Activated T-helper 1 cell treated with anti-CD3 and anti-CD28 coated beads, Interleukin-2, amount 50 U/mL, for 16 hours (primary cell): ENCODE data around the gene PLXNB2.
A peak's percentile ranks its signal among the peaks of the same experiment; 100 is the strongest.

Source experiments
- DNase-seq, 2 donors: peaks; one replicate each; pipeline ENCODE4 v3.0.0-alpha.2; 2020; ENCODE audit warnings: low read depth in 1 of 2, low spot score in 1 of 2

Gene PLXNB2

GRCh38 chr22:50267591-50268390 is 39.7 kb downstream of the PLXNB2 start:
- peak in 1 of 2 donors; percentile 38 for DNase-seq

DNA sequence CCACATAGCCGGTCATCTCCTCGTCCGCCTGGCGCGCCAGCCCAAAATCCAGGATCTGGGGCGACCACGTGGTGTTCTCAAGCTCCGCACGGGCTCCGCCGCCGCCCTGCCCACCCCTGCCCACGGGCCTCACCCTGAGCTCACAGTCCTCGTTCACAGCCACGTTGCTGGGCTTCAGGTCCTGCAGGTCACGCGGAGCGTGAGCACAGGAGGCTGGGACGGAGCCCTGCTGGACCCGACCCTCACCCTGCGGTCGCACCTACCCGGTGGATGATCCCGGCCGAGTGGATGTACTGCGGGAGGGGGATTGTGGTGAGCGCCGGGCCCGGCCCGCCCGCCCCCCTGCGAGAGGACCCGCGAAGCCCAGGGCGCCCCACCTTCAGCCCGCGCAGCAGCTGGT is 40.5 kb downstream of the PLXNB2 start:
- DNase-seq: no peak

DNA sequence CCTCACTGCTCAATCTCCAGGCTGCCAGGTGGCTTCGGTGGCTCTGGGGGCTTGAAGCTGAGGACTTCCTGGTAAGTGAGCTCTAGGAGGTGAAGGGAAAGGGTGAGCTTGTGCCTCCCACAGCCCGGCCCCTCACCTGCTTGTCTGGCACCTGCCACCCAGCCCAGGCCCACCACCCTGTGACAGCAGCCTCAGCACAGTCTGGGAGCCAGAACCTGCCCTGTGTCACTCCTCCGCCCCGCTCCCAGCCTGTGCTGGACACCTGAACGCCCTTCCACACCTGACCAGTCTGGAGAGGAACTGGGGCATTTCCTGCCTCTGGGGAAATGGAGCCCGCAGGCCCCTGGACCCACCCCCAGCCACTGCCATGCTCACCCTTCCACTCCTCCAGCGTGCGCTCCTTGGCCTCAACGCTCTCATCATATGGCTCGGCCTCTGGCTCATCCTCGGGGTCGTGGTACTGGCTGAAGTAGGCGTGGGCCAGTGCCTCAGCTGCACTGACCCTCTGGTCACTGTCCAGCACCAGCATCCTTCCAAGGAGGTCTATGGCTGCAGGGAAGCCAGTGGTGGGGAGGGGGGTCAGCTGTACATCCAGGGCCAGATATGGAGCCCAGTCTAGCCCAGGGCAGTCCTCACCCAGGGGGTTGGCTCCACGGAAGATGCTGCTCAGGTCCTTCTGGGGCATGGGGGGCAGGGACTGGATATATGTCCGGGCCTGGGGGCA is 42.3 kb downstream of the PLXNB2 start:
- DNase-seq: no peak

- DNase-seq: no peak
Observed at GRCh38 chr22:50264104-50264745, 43.2 kb downstream of the PLXNB2 start.

DNA sequence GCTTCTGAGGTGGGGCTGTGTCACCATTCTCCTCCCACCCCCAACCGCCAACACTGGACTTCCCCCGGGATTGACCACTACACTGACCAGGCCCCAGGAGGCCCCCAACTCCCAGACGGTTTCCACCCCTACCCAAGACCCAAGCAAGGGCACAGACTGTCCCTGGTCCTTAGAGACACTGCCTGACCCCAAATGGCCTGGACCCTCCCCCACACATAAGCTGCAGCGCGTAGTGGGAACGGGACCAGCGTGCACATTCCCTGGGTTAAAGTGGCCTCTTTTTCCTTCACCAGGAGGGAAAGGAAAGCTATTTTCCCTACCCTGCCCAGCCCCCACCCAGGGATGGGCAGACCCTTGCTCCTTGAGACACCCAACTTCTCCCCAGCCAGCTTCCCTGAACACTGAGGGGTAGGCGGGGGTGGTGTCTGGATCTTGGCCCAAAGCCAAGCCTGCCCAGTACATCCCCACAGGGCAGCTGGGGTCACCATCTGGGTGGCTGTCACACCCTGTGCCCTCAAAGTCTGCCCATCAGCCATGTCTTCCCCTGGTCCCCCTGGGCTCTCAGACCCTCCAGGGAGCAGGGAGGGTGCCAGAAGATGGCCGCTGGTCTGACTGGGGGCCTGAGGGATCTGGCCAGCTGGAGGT is 44.4 kb downstream of the PLXNB2 start:
- no peak for DNase-seq

GRCh38 chr22:50262460-50262911 is 45.0 kb downstream of the PLXNB2 start:
- no peak for DNase-seq

- no peak for DNase-seq
Observed at GRCh38 chr22:50261615-50262459, 45.6 kb downstream of the PLXNB2 start, which contains the start of gene MAPK12. Gene MAPK12 (minus strand): TSS chr22:50261683. CDS start chr22:50261509, 174 bp downstream.

GRCh38 chr22:50260801-50261614 is 46.4 kb downstream of the PLXNB2 start:
- no peak for DNase-seq

GRCh38 chr22:50260434-50260800 is 47.0 kb downstream of the PLXNB2 start:
- DNase-seq: no peak

GRCh38 chr22:50259302-50259701 is 48.1 kb downstream of the PLXNB2 start:
- no peak for DNase-seq

DNA sequence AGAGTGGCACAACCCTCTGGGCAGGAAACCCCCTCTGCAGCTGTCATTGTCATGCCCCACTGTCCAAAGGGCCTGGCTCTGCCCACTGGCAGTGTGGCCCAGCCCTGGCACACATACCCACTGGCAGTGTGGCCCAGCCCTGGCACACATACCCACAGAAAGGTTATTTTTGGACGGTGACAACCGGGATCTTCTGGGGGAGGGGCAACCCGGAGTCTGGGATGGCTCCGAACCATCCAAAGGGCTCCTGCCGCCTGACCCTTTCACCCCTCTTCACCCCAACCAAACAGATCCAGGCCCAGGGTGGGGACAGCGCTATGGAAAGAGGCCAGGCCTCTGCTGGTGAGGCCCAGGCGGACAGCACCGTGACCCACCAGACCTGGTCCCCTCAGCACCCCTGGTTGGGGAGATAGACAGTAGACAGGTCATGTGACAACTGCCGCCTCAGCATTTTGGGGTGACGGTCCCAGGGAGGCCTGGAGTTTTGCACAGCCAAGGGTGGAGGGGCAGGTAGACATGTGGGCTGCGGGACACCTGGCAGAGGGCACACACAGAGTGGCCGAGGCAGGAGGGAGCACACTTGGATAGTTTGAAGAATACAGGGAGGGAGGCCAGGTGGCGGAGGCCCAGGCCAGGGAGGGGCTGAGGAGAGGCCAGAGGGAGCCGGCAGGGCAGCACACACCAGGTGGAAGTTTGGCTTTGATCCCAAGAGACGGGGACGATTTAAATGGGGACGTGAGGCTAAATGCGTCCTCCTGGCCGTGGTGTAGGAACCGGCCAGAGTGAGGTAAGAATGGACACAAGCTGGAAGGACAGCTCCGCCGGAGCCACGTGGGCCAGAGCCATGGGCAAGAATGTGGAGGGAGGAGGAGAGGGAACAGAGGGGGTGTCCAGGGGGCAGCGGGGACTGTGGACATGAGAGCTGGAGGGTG is 48.8 kb downstream of the PLXNB2 start:
- no peak for DNase-seq

- no peak for DNase-seq
Observed at GRCh38 chr22:50257451-50258360, 49.7 kb downstream of the PLXNB2 start.

DNA sequence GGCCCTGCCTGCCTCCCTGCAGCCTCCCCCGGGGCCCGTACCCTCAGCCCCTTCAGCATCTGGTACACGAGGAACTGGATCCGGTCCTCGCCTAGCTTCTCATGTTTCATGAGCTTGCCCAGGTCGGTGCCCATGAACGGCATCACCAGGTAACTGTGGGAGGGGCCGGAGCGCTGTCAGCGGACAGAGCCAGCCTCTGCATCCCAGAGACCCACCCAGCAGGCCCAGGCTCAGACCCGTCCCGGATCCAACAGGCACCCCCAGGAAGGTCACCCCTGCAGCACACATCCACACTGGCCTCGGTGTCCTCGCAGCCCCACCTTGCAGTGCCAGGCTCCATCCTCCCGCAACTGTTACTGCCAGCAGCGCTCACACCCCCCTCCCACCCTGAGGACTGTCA is 50.4 kb downstream of the PLXNB2 start:
- DNase-seq: no peak

DNA sequence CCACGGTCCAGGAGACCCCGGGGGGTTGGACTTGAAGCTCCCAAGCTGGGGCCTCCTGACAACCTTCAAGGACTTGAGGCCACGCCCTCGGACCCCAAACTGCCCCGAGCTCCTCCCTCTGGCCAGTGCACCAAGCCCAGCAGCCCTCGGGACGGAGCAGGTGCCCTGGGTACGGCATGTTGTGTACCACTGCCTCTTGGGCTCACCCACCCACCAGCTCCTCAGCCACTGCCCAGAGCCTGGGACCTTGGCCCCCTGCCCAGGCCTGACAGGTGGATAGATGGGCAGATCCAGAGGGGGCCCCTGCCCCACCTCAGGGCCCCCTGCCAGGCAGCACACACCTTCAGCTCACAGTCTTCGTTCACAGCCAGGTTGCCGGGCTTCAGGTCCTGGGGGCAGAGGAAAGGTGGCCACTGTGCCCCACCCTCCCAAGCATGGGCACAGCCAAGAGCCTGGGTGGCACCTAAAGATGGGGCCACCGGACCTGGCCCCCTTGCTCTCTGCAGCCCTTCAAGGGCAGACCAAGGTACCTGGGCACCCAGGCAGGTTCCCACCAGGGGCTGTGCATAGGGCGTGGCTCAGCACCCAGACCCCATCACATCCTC is 51.1 kb downstream of the PLXNB2 start:
- DNase-seq: no peak

- no peak for DNase-seq
Observed at GRCh38 chr22:50255607-50256006, 51.8 kb downstream of the PLXNB2 start.

DNA sequence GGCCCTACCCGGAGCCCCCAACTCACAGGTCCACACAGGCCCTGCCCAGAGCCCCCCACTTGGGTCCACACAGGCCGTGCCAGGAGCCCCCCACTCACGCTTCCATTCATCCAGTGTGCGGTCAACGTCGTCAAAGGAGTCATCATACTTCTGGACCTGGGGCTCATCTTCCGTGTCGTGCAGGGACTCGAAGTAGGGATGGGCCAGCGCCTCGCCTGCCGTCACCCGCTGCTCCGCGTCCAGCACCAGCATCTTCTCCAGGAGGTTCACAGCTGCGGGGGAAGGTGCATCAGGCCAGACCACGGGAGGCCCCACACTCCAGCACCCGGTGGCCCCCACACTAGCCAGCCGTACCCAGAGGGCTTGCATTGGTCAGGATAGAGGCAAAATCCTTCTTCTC is 52.3 kb downstream of the PLXNB2 start:
- DNase-seq: no peak

DNA sequence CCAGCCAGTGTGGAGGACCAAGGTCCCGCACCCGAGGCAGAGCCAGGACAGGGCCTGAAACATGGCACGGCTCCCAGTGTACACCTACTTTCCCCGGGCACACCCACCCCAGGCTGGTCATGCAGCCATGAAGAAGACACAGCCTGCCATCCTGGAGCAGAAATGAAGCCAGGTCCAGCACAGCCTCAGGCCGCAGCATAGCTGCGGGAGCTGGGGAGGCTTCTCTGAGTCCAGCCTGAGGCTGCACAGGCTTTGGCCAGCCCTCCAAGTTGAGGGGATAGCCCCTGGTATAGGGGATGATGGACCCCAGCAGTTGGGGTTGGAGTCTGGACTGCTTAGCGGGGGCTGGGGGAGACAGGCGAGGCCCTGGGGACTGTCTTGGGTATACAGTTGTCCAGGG is 53.5 kb downstream of the PLXNB2 start:
- DNase-seq: no peak
